DOHH2 (cell line): Measurements from ENCODE around the gene TLK1.

Source experiments
- H3F3A ChIP-seq: fragments of 200-600 bp; sonication (generic), shearing (Covaris generic); 2 replicates; pipeline ENCODE4 v1.6.0; 2016; ENCODE audit warnings: antibody characterized with exemption, mild to moderate bottlenecking; ENCODE audit not compliant: control insufficient read depth, insufficient read depth
- H3K27ac ChIP-seq: fragments of 200-600 bp; sonication (generic); 2 replicates; pipeline ENCODE4 v1.5.1; 2014; ENCODE audit warnings: low read depth, mild to moderate bottlenecking, low read length, moderate library complexity
- H3K27me3 ChIP-seq: fragments of 200-600 bp; sonication (generic); 2 replicates; pipeline ENCODE4 v1.6.1; 2014; ENCODE audit warnings: mild to moderate bottlenecking, low read length, mixed read lengths; ENCODE audit not compliant: control insufficient read depth
- H3K36me3 ChIP-seq: fragments of 200-600 bp; sonication (generic); 2 replicates; pipeline ENCODE4 v1.6.1; 2014; ENCODE audit warnings: mild to moderate bottlenecking, low read length, moderate library complexity, mixed read lengths; ENCODE audit not compliant: control insufficient read depth
- H3K4me1 ChIP-seq: fragments of 200-600 bp; sonication (generic); 2 replicates; pipeline ENCODE4 v1.6.1; 2014; ENCODE audit warnings: mild to moderate bottlenecking, low read length, mixed read lengths; ENCODE audit not compliant: control insufficient read depth
- H3K4me2 ChIP-seq: fragments of 200-600 bp; sonication (generic); 2 replicates; pipeline ENCODE4 v1.6.0; 2014; ENCODE audit warnings: mild to moderate bottlenecking, low read length, moderate library complexity
- H3K4me3 ChIP-seq: fragments of 200-600 bp; sonication (generic); 2 replicates; pipeline ENCODE4 v1.5.1; 2014; ENCODE audit warnings: mild to moderate bottlenecking, low read length, mixed read lengths
- H3K79me2 ChIP-seq: fragments of 200-600 bp; sonication (generic); 2 replicates; pipeline ENCODE4 v1.6.1; 2014; ENCODE audit warnings: mild to moderate bottlenecking, low read length, mixed read lengths; ENCODE audit not compliant: control insufficient read depth
- H3K9me2 ChIP-seq: fragments of 200-600 bp; sonication (generic); replicated peaks from 2 replicates; pipeline ENCODE4 v1.6.1; 2014; ENCODE audit warnings: mild to moderate bottlenecking, low read length, mixed read lengths; ENCODE audit not compliant: control insufficient read depth
- H3K9me3 ChIP-seq: fragments of 200-600 bp; sonication (generic); 2 replicates; pipeline ENCODE4 v1.6.1; 2014; ENCODE audit warnings: antibody characterized with exemption, low read length, mixed read lengths; ENCODE audit not compliant: control insufficient read depth, insufficient read depth
- H4K20me1 ChIP-seq: fragments of 200-600 bp; sonication (generic); 2 replicates; pipeline ENCODE4 v1.6.0; 2014; ENCODE audit warnings: low read depth, mild to moderate bottlenecking, antibody characterized with exemption, low read length, moderate library complexity; ENCODE audit not compliant: control insufficient read depth, insufficient read depth
- EZH2phosphoT487 ChIP-seq: fragments of 200-600 bp; sonication (generic); IDR thresholded peaks from 2 replicates; pipeline ENCODE4 v1.6.1; 2017; ENCODE audit warnings: borderline replicate concordance, mild to moderate bottlenecking, antibody characterized with exemption, low read length, moderate library complexity, mixed read lengths
- TF ChIP-seq, protein P1 (sequence below): fragments of 200-600 bp; sonication (generic); IDR thresholded peaks from one replicate; pipeline ENCODE4 v1.5.1; 2014; ENCODE audit warnings: antibody characterized with exemption, mild to moderate bottlenecking, low read depth, low read length; ENCODE audit not compliant: poor library complexity, severe bottlenecking

The TLK1 gene

DNA sequence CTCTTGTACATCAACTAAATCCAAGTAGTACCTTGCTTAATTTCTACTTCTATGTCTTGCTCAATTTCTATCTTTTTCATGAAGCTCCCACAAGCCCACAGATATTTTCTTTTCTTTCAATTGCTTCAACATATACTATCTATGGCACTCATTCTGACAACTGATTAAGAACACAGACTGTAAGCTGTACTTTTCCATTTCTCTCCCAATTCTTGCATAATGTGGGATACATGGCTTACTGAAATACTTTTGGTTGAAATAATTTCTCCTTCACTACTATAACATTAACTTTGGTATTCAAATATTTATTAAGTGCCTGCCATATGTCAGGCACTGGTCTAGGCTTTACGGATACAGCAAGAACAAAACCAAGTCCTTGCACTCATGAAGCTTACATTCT is 146.8 kb downstream of the TLK1 start:
- H3K4me2 ChIP-seq = no peak overlapping the region

DNA sequence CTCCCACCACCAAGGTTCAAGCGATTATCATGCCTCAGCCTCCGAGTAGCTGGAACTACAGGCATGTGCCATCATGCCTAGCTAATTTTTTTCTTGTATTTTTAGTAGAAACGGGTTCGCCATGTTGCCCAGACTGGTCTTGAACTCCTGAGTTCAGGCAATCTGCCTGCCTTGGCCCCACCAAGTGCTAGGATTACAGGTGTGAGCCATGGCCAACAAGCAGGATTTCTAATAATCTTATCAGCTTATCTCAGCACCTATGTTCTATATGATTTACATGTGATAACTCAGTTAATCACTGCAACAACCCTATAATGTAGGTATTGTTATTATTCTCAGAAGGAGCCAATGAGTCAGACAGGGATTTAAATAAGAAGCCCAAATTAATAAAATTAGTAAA is 151.3 kb downstream of the TLK1 start:
- TF ChIP-seq, protein P1, sequence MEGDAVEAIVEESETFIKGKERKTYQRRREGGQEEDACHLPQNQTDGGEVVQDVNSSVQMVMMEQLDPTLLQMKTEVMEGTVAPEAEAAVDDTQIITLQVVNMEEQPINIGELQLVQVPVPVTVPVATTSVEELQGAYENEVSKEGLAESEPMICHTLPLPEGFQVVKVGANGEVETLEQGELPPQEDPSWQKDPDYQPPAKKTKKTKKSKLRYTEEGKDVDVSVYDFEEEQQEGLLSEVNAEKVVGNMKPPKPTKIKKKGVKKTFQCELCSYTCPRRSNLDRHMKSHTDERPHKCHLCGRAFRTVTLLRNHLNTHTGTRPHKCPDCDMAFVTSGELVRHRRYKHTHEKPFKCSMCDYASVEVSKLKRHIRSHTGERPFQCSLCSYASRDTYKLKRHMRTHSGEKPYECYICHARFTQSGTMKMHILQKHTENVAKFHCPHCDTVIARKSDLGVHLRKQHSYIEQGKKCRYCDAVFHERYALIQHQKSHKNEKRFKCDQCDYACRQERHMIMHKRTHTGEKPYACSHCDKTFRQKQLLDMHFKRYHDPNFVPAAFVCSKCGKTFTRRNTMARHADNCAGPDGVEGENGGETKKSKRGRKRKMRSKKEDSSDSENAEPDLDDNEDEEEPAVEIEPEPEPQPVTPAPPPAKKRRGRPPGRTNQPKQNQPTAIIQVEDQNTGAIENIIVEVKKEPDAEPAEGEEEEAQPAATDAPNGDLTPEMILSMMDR = no peak
- no peak for TF ChIP-seq EZH2phosphoT487
- no peaks in the 10 kb centered on the region for H3K4me1 ChIP-seq

More for the DNA sequence above, 146.8 kb downstream of the TLK1 start:
- H3K36me3 ChIP-seq = peaks cover 26% of the 10 kb centered on the region
- H3F3A ChIP-seq = no peaks in the 10 kb centered on the region
- H3K9me3 ChIP-seq = no peaks in the 10 kb centered on the region
- H3K4me3 ChIP-seq = no peak overlapping the region
- H3K9me2 ChIP-seq = no peaks in the 10 kb centered on the region
- H3K27me3 ChIP-seq = no peaks in the 10 kb centered on the region
- H3K4me1 ChIP-seq = no peaks in the 10 kb centered on the region
- TF ChIP-seq EZH2phosphoT487 = no peak
- TF ChIP-seq, protein P1 = no peak
- no peaks in the 10 kb centered on the region for H4K20me1 ChIP-seq
- no peak overlapping the region for H3K27ac ChIP-seq
- no peaks in the 10 kb centered on the region for H3K79me2 ChIP-seq

DNA sequence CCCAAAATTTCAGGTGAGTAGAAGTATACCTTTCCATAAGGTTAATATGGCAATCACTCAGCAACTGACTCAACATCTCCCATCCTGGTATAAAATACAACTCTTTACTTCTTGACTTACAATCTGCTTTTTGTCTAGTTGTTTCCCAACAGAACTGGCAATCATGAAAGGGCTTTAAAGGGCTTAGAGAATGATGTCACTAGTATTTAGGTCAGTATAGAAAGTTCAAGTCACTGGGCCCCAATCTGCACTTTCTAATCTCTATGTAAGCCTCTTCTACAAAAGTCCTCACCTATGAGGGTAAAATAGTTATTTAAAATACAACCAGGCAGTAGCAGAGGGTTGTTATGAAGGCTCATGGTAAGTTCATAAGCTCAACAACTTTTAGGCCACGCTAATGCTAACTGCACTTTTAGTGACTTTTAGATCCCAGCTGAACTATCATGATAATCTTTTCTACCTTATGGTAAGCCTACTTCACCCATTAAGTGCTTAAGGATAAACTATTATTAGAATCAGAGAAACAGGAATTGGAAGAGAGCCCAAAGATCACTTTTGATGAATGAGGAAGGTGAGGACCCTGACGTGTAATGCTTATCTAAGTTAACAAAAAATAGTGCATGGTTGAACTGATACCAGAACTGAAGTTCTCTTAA is 152.0 kb downstream of the TLK1 start:
- Histone ChIP-seq H3K4me3 (no peak overlapping the region), H3K79me2 (no peaks in the 10 kb centered on the region), H3K9me3 (no peaks in the 10 kb centered on the region), H3F3A (no peaks in the 10 kb centered on the region), H3K4me2 (no peak overlapping the region), H3K9me2 (no peaks in the 10 kb centered on the region), H3K36me3 (peaks cover 47% of the 10 kb centered on the region), H4K20me1 (no peaks in the 10 kb centered on the region), H3K27me3 (no peaks in the 10 kb centered on the region), H3K27ac (no peak overlapping the region), H3K4me1 (no peaks in the 10 kb centered on the region)
- TF ChIP-seq, protein P1 = no peak
- no peak for TF ChIP-seq EZH2phosphoT487

More for the DNA sequence above, 151.3 kb downstream of the TLK1 start:
- Histone ChIP-seq H3K27me3 (no peaks in the 10 kb centered on the region), H3K9me3 (no peaks in the 10 kb centered on the region), H3K9me2 (no peaks in the 10 kb centered on the region), H3K4me3 (no peak overlapping the region), H3F3A (no peaks in the 10 kb centered on the region), H3K4me2 (no peak overlapping the region), H3K36me3 (peaks cover 44% of the 10 kb centered on the region), H3K79me2 (no peaks in the 10 kb centered on the region), H3K27ac (no peak overlapping the region), H4K20me1 (no peaks in the 10 kb centered on the region)
